Caco-2 (cell line): Measurements from ENCODE around the gene THOC1. TPM values are rescaled to one million over a fixed set of nuclear protein-coding genes. Genes with fewer than 3 reads are reported as not detected.

Experiments
- BruUV-seq: library from RNA; stranded (reverse); fragments of 400-500 nt; replicated peaks from 2 replicates; lab custom pipeline; 2021; lab: Mats Ljungman, UMichigan
- CTCF ChIA-PET: fragments of 300-600 bp; sonication (Branson Sonifier 250); formaldehyde crosslinking; loops from one replicate; lab custom pipeline; 2022; ENCODE audit warnings: antibody characterized with exemption; lab: Charles Lee
- POLR2A ChIA-PET: fragments of 300-600 bp; sonication (Branson Sonifier 250); formaldehyde crosslinking; loops from one replicate; lab custom pipeline; 2022; ENCODE audit warnings: antibody characterized with exemption; lab: Charles Lee
- DNase-seq, 2 experiments: peaks; one replicate each; pipeline versions ENCODE4 v3.0.0 to v3.0.0-alpha.2; 2020 to 2022
- H3K27me3 ChIP-seq: replicated peaks from 2 replicates; pipeline ENCODE4 v1.6.0; 2011; ENCODE audit warnings: low read length; ENCODE audit not compliant: control insufficient read depth, insufficient read depth
- H3K36me3 ChIP-seq: 2 replicates; pipeline ENCODE4 v1.5.1; 2011; ENCODE audit warnings: low read length; ENCODE audit not compliant: control insufficient read depth, insufficient read depth
- H3K4me1 ChIP-seq: fragments of 250-450 bp; sonication (Bioruptor Pico); 2 replicates; pipeline ENCODE4 v1.5.1; 2020; ENCODE audit warnings: mild to moderate bottlenecking
- H3K4me3 ChIP-seq: 2 replicates; pipeline ENCODE4 v1.5.1; 2011; ENCODE audit warnings: low read depth, mild to moderate bottlenecking, control low read depth, low read length
- H3K9me3 ChIP-seq: fragments of 250-450 bp; sonication (Bioruptor Pico); 2 replicates; pipeline ENCODE4 v1.5.1; 2020; ENCODE audit warnings: mild to moderate bottlenecking, moderate library complexity
- H3K27ac Mint-ChIP-seq: one replicate; pipeline ENCODE4 v1.8.0; 2022; ENCODE audit warnings: mixed read lengths; ENCODE audit not compliant: unreplicated experiment
- H3K27me3 Mint-ChIP-seq: one replicate; pipeline ENCODE4 v1.8.0; 2022; ENCODE audit warnings: mixed read lengths; ENCODE audit not compliant: insufficient read depth, unreplicated experiment
- H3K36me3 Mint-ChIP-seq: one replicate; pipeline ENCODE4 v1.8.0; 2022; ENCODE audit warnings: mild to moderate bottlenecking, mixed read lengths; ENCODE audit not compliant: insufficient read depth, unreplicated experiment
- H3K4me1 Mint-ChIP-seq: one replicate; pipeline ENCODE4 v1.8.0; 2022; ENCODE audit warnings: low read depth, mixed read lengths; ENCODE audit not compliant: unreplicated experiment
- H3K4me3 Mint-ChIP-seq: one replicate; pipeline ENCODE4 v1.8.0; 2022; ENCODE audit warnings: mild to moderate bottlenecking, moderate library complexity, mixed read lengths; ENCODE audit not compliant: unreplicated experiment
- H3K9me3 Mint-ChIP-seq: one replicate; pipeline ENCODE4 v1.8.0; 2022; ENCODE audit warnings: mixed read lengths; ENCODE audit not compliant: unreplicated experiment
- intact Hi-C: fragments of 100-400 bp; cut with micrococcal nuclease; formaldehyde crosslinking; loops from one replicate; pipeline ENCODE4 v1.10.0; 2022; ENCODE audit not compliant: unreplicated experiment
- total RNA-seq: library from RNA; stranded (reverse); gene quantifications from 2 replicates; pipeline ENCODE4 v1.2.3, GENCODE V29; 2022
- TF ChIP-seq, protein P1 (sequence below), 2 experiments: fragments of 200-600 bp in 1 of 2; IDR thresholded peaks; 1 replicate in 1 of 2; 2 replicates in 1 of 2; pipeline versions ENCODE4 v1.5.1 to v1.8.0; 2011 to 2022; ENCODE audit warnings: antibody characterized with exemption in 1 of 2, control low read depth in 1 of 2, inconsistent platforms in 1 of 2, low read depth in 1 of 2, low read length in 1 of 2, mild to moderate bottlenecking in 1 of 2, moderate library complexity in 1 of 2; ENCODE audit not compliant: insufficient read depth in 1 of 2, severe bottlenecking in 1 of 2, unreplicated experiment in 1 of 2

Gene THOC1
- total RNA-seq, 1 experiment from 2014 or later: 65.4 TPM

GRCh38 chr18:231563-231962, 36.3 kb downstream of the THOC1 start:
- ChIA-PET POLR2A (no interaction called here), CTCF (no interaction called here)
- Mint-ChIP-seq H3K4me3 (no peak overlapping the region), H3K27me3 (no peaks in the 10 kb centered on the region), H3K4me1 (no peaks in the 10 kb centered on the region), H3K9me3 (no peaks in the 10 kb centered on the region), H3K36me3 (peaks cover 30% of the 10 kb centered on the region), H3K27ac (no peak overlapping the region)
- intact Hi-C loops: no loop called here
- H3K4me3 ChIP-seq: no peak overlapping the region
- no peaks in the 10 kb centered on the region for H3K9me3 ChIP-seq
- no peaks in the 10 kb centered on the region for H3K27me3 ChIP-seq
- BruUV-seq: no TSS peak
- H3K36me3 ChIP-seq: no peaks in the 10 kb centered on the region; the same call in 1 of the 2 replicates
- TF ChIP-seq, protein P1, sequence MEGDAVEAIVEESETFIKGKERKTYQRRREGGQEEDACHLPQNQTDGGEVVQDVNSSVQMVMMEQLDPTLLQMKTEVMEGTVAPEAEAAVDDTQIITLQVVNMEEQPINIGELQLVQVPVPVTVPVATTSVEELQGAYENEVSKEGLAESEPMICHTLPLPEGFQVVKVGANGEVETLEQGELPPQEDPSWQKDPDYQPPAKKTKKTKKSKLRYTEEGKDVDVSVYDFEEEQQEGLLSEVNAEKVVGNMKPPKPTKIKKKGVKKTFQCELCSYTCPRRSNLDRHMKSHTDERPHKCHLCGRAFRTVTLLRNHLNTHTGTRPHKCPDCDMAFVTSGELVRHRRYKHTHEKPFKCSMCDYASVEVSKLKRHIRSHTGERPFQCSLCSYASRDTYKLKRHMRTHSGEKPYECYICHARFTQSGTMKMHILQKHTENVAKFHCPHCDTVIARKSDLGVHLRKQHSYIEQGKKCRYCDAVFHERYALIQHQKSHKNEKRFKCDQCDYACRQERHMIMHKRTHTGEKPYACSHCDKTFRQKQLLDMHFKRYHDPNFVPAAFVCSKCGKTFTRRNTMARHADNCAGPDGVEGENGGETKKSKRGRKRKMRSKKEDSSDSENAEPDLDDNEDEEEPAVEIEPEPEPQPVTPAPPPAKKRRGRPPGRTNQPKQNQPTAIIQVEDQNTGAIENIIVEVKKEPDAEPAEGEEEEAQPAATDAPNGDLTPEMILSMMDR (IDR thresholded peaks at IDR 0.05; ENCODE audit: insufficient read depth in 1 of 2, low read depth in 1 of 2, low read length in 1 of 2, severe bottlenecking in 1 of 2, unreplicated experiment in 1 of 2): no peak
- no peak for DNase-seq
- H3K4me1 ChIP-seq: no peaks in the 10 kb centered on the region

DNA sequence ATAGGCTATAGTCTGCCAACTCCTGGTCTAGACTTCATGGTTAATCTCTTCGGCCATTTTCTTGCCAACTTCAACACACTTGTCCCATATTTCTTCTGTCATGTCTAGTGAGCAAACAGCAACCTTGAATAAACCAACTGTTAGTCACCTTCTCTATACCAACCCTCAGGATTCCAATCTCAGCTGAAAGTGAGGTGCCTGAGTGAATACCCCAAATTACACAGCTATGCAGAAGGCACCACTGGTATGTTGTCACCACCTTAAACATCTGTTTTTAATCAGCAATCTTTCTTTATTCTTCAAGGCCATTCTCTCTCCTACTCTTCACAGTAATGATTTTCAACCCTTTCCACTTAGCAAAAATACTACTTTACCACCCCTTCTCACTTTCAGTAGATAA, 39.3 kb downstream of the THOC1 start:
- BruUV-seq: no TSS peak
- no peaks in the 10 kb centered on the region; the same call in 1 of the 2 replicates for H3K36me3 ChIP-seq
- H3K4me3 Mint-ChIP-seq: no peak overlapping the region
- ChIA-PET POLR2A (no interaction called here), CTCF (no interaction called here)
- no peaks in the 10 kb centered on the region for H3K27me3 Mint-ChIP-seq
- no peaks in the 10 kb centered on the region for H3K9me3 ChIP-seq
- H3K4me3 ChIP-seq: no peak overlapping the region
- H3K36me3 Mint-ChIP-seq: peaks cover 47% of the 10 kb centered on the region
- H3K4me1 ChIP-seq: no peaks in the 10 kb centered on the region
- no peak overlapping the region for H3K27ac Mint-ChIP-seq
- intact Hi-C loops: no loop called here
- no peaks in the 10 kb centered on the region for H3K9me3 Mint-ChIP-seq
- H3K27me3 ChIP-seq: no peaks in the 10 kb centered on the region
- DNase-seq: no peak
- no peaks in the 10 kb centered on the region for H3K4me1 Mint-ChIP-seq
- TF ChIP-seq, protein P1 (IDR thresholded peaks at IDR 0.05; ENCODE audit: insufficient read depth in 1 of 2, low read depth in 1 of 2, low read length in 1 of 2, severe bottlenecking in 1 of 2, unreplicated experiment in 1 of 2): no peak

- no peaks in the 10 kb centered on the region for H3K4me1 ChIP-seq
- TF ChIP-seq, protein P1 (IDR thresholded peaks at IDR 0.05; ENCODE audit: insufficient read depth in 1 of 2, low read depth in 1 of 2, low read length in 1 of 2, severe bottlenecking in 1 of 2, unreplicated experiment in 1 of 2): no peak
- Mint-ChIP-seq H3K9me3 (no peaks in the 10 kb centered on the region), H3K36me3 (peaks cover 47% of the 10 kb centered on the region), H3K27me3 (no peaks in the 10 kb centered on the region), H3K4me3 (no peak overlapping the region), H3K27ac (no peak overlapping the region), H3K4me1 (no peaks in the 10 kb centered on the region)
- ChIA-PET POLR2A (no interaction called here), CTCF (no interaction called here)
- no peak overlapping the region for H3K4me3 ChIP-seq
- H3K9me3 ChIP-seq: no peaks in the 10 kb centered on the region
- intact Hi-C loops: no loop called here
- no peak for DNase-seq
- no peaks in the 10 kb centered on the region for H3K27me3 ChIP-seq
- BruUV-seq: no TSS peak
- no peaks in the 10 kb centered on the region; the same call in 1 of the 2 replicates for H3K36me3 ChIP-seq
Measured at GRCh38 chr18:227902-228301, 39.9 kb downstream of the THOC1 start.
